Measurements from ENCODE around the gene DNAJB1.

Gene DNAJB1

DNA sequence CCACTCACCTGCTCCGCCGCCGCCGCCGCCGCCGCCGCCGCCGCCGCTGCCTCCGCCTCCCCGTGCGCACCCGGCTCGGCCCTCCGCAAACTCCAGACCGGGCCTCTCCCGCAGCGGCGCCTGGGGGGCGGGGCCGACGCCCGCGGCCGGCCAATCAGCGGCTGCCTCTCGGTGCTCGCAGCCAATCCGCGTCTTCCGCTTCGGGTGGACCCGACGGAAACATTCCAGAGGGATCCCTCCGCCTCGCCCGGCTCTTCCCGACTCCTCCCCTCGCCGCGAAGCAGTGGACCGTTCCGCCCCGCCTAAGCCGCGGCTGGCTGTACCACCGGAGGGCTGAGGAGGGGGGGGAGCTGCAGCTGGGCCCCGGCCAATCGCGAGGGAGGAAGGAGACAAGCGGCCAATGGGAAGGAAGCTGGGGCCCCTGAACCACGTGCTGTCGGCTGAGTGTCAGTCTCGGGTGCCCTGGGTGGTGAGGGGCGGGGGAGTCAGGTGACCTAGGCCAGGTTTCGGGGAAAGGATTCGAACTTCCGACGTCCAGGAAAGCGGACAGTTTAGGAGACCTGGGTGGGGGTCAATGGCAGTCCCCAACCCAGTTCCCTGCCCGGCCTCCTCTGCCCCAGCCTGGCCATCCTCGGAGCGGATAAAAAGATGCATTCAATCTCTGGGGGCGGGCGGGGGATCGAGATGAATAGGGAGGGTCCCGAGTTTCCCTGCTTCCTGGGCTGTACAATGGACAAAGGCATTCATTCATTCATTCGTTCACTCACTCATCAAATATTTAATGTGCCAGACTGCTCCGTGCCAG, 22.0 kb downstream of the DNAJB1 start, which contains the start of gene GIPC1:
TSS of gene GIPC1 (minus strand) at position 99 of the 805 bp plus-strand sequence. CDS start 13,151 bp downstream, outside the sequence.
- DNase-seq (ENCODE audit: low spot score) = peak; percentile 82

GRCh38 chr19:14495672-14496028, 22.5 kb downstream of the DNAJB1 start:
- DNase-seq (ENCODE audit: low spot score) = no peak

DNA sequence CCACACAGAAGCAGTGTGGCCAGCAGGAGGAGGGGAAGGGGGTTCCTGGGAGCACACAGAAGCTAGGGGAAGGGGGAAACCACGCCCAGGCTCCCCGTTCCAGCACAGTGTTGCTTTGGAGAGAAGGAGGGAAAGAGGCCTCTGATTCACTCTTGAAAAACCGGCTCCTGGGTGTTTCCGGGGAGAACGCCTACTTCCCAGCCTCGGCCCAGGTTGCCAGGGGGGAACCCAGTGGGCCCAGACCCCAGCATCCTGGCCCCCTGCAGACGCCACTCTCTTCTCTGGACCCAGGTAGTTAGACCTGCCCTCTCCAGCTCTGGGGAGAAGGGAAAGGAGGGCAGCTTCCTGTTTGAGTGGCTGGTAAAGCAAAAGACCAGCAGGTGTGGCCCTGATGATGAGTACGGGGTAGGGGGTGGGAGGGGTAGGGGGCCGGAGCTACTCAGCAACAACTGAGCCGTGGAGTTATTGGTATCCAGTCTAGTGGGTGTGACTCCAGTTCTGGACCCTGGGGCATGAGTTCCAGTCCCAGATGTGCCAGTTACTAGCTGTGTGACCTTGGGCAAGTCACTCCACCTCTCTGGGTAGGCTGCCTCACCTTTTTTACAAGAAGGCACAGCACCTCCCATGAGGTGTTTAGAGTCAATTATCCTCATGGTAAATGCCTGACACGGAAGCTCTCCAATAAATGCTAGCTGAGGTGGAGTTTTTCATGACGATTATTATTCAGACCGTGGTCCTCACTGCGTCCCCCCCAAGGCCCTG, 23.1 kb downstream of the DNAJB1 start:
- no peak for DNase-seq (ENCODE audit: low spot score)

DNA sequence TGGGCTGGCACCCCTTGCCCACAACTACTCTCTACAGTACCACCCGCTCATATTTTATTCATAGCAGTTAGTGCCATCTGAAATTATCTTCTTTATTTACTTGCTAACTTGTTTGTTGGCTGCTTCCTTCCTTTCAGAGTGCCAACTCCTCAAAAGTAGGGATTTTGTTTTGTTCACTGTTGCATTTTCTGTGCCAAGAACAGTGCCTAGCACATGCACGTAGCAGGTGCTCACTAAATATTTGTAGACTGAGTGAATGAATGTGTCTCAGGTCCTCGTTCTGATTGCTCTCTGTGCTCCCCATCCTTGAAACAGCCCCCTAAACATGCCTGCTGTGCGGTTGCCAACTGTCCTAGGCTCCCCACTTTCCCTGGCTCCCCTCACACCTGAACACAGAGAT, 23.8 kb downstream of the DNAJB1 start:
- no peak for DNase-seq (ENCODE audit: low spot score)

DNA sequence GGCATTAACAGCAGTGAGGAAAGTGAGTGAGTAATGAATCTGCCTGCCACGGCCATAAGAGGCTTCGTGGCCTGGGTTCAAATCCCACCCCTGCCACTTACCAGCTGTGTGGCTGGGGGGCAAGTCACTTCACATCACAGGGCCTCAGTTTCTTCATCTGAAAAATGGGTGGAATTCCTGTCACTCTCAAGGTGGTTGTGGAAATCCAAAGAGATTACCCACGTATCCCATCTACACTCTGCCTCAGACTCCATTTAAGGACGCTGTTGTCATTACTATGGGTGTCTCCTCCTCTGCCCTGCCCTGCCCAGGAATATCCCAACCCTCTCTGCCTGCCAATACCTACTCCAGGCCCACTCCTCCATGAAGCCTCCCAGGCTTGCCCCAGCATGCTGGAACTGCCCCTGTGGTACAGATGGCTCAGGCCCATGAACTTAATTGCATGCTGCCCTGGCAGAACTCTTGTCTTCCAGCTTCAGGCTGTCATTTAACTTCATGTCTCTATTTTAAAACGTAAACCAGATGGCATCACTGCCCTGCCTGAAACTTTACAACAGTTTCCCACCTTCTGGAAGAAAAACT, 25.4 kb downstream of the DNAJB1 start:
- no peak for DNase-seq (ENCODE audit: low spot score)

- no peak for DNase-seq (ENCODE audit: low spot score)
Measured at GRCh38 chr19:14487370-14488125, 30.6 kb downstream of the DNAJB1 start.

DNA sequence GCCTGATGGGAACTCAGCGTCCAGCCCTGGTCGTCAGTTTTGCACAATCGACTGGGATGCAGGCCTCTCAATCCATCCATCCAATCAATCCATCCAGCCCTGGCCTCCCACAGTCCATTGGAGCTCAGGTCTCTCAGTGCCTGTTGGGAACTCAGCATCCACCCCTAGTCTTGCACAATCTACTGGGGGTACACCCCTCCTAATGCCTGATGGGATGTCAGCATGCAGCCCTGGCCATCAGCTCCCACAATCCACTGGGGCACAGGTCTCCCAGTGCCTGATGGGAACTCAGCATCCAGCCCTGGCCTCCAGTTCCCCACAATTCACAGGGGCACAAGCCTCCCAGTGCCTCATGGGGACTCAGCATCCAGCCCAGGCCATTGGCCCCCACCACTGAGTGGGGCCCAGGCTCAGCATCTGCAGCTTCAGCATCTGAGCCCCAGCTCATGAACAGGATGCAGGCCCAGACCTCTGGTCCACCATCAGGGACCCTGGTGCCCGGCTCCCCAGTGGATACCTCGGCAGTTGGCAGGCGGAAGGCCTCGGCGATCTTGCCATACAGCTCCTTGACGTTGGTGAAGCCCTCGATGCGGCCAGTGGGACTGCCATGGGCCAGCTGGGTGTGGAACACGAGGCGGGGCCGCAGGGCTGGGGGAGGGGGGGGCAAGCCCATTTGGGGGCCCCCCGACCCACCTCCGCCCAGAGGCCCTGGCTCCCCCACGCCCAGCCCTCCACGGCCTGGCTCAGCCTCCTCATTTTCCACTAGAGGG, 35.8 kb downstream of the DNAJB1 start:
- no peak for DNase-seq (ENCODE audit: low spot score)

- no peak for DNase-seq (ENCODE audit: low spot score)
Measured at GRCh38 chr19:14480700-14481079, 37.5 kb downstream of the DNAJB1 start.

DNA sequence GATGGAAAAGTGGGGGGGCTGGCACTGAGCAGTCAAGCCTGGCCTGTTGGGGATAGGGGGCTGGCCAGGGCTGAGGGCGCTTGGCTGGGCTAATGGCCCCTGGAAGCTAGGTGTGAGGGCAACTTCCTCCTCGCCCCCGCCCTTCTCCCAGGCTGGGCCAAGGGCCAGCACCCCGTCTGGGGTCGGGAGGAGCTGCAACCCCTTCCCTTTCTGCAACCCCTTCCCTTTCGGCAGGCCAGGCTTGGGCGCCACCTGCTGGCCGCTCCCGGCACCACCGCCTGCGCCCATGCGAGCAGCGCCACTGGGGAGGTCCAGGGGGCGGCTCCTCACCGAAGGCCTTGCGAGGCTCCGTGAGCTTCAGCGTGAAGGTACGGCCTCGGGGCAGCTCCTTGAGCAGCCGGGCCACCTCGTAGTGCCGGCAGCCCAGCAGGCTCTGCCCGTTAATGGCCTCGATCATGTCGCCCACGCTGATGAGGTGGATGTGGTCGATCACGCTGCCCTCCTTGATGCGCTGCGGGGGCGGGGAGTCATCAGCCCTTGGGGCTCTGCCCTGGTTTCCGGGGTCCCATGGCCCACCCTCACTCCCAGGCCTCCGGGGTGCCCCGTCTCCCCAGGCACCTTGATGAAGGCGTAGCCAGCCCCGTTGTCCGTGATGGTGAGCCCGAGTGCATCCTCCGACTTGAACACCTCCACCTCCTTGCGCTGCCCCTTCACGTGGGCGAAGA, 38.1 kb downstream of the DNAJB1 start:
- peak; percentile 70 for DNase-seq (ENCODE audit: low spot score)

GRCh38 chr19:14479309-14479974, 38.8 kb downstream of the DNAJB1 start:
- DNase-seq (ENCODE audit: low spot score) = no peak

GRCh38 chr19:14478113-14478545, 40.1 kb downstream of the DNAJB1 start:
- DNase-seq (ENCODE audit: low spot score) = no peak

- DNase-seq (ENCODE audit: low spot score) = no peak
Measured at GRCh38 chr19:14477418-14478112, 40.6 kb downstream of the DNAJB1 start.

GRCh38 chr19:14476673-14477401, 41.4 kb downstream of the DNAJB1 start:
- DNase-seq (ENCODE audit: low spot score) = peak; percentile 66

DNA sequence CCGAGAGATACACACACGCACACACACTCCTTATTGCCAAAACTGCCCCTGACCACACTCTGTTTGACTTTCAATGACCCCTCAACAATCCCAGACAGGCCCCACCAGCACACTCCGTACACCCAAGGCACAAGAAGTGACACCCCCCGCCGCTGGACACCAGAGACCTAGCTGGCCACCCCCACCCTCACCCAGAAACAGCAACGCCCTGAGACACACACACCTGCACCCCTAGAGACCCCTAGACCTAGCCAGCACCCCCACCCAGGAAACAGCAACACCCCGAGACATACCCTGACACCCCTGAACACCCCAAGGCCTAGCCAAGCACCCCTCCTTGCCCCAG, 41.9 kb downstream of the DNAJB1 start:
- no peak for DNase-seq (ENCODE audit: low spot score)

GRCh38 chr19:14475251-14476073, 42.7 kb downstream of the DNAJB1 start, which contains the start of gene PTGER1:
Gene PTGER1, minus strand, starts transcription at chr19:14475354. Its CDS starts 1,034 bp downstream, at chr19:14474320.
- peak; percentile 27 for DNase-seq (ENCODE audit: low spot score)

- DNase-seq (ENCODE audit: low spot score) = no peak
Measured at GRCh38 chr19:14474827-14475226, 43.4 kb downstream of the DNAJB1 start.

- no peak for DNase-seq (ENCODE audit: low spot score)
Measured at GRCh38 chr19:14473978-14474578, 44.1 kb downstream of the DNAJB1 start.

Data from CD4-positive, alpha-beta T cell treated with Interleukin-2 at 100 ng/mL for 4 hours (primary cell).